ENCODE results near the gene PLAA.

The PLAA gene

DNA sequence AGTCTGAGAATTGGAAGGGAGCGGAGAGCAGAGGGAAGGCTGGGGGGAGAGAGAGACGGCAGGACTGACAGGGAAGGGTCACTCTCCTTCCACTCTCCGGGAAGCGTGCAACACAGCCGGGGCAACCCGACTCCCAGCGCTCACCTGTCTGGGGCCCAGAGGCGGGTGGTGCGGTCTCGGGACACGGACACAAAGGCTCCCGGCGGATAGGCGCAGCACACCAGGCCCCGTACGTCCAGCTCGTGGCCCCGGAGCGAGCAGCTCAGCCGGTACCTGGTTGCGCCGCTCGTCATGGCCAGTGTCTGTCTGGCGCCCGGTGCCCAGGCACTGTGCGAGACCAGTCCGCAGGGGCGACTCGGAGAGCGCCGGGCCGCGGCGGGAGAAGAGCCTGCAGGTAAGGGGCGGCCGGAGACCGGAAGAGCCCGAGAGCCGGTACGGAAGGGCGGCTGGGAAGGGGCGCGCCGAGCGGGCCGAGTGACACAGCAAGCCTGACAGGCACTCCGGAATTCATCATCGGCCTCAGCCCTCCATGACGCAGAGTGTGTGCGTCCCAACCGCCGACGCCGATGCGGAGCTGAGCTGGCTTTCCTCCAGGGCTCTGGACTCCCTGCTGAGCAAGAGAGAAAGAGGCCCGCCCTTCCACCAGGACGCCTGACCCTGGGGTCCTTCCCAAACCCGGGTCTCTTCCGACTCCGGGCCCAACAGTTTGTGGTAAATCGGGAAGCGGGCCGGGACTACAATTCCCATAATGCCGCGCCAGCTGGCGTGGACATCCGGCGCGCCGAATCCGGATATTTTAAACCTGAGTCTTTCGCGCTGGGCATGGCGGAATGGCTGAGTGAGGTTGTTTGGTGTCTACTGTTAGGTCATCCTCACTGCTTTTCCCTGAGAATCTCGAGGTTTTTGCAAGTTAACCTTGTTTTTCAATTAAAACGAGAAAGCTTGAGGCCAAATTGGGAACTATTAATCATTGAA is at the start of gene PLAA:
TSS of gene PLAA (minus strand) at position 490 of the 975 bp plus-strand sequence. CDS start at position 293, 197 bp downstream.
- in situ Hi-C loops (cut with HindIII; ENCODE audit: low sequenced_read_pairs), result no loop called here

DNA sequence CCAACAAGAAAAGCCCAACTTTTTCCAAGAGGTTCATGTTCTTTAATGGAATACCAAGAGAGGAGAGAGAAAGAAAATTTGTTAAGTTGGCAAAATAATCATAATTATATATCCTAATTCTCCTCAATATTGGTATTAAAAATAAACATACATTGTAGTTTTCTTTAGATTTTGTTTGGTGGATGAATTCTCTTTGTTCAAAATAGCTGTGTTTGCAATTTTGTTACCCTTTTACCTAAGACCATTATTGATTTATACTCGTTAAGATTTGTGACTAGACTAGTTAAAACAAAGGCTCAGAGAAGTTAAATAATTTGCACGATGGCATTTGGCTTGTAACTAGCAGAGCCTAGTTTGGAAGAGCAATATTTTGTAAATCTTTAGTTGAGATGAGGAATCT is 48.8 kb upstream of the PLAA start:
- in situ Hi-C loops (cut with HindIII; ENCODE audit: low sequenced_read_pairs), result no loop called here

- in situ Hi-C loops (cut with HindIII; ENCODE audit: low sequenced_read_pairs), result no loop called here
These were observed 36.3 kb upstream of the PLAA start for GRCh38 chr9:26983340-26983739.

GRCh38 chr9:26975728-26976707 is 29.0 kb upstream of the PLAA start:
- in situ Hi-C loops (cut with HindIII; ENCODE audit: low sequenced_read_pairs), result no loop called here

DNA sequence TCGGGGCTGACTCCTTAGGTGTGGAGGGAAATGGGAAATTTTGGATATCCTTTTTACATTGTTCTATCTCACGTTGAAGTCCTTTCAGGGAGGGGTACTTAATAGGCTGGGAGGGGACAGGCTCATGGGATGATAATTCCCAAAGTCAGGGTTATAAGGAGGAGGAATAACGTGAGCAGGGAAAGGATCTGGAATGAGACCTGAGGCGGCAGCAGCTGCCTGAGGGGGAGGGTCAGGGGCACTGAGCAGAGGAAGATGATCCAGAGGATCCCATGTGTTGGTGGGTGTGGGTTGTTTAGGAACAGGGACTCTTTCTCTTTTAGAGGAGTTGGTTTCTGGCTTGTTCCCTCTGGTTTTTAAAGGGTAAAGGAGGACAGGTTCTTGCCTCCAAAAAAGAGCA is 27.9 kb upstream of the PLAA start:
- in situ Hi-C loops (cut with HindIII; ENCODE audit: low sequenced_read_pairs), result no loop called here

DNA sequence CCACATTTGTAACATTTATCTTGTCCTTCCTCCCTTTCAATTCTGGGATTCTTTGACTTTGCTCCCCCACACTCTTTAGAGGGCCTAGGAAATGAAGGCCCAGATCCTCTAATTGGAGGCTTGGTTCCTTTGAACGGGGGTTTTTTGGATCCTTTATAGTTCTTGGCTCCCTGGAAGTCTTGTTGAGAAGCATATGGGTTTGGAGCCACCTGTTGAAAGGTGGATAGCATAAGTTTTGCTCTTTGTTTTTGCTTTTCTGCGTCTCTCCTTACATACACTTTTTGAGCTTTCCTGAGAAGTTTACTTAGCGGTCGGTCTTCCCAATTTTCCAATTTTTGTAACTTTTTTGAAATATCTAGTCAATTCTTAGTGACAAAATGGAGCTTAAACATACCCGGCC is 26.9 kb upstream of the PLAA start:
- in situ Hi-C loops (cut with HindIII; ENCODE audit: low sequenced_read_pairs), result no loop called here

- in situ Hi-C loops (cut with HindIII; ENCODE audit: low sequenced_read_pairs), result no loop called here
These were observed 24.7 kb upstream of the PLAA start for GRCh38 chr9:26971721-26972120.

DNA sequence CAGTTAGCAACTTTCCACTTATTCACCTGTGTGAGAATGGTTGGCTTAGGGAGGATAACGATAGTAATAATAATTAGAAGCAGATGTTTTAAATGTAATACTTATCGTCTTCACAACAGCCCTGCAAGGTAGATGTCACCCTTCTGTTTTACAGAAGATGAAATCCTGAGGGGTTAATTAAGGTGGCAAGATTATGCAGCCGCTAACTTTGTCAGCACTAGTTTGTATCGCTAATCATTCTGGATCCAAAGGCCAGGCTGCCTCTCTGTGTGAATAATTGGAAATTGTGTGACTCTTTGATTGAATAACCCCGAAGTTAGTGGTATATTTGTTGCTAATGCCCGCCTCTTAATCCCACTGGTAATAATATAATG is 9.8 kb upstream of the PLAA start:
- in situ Hi-C loops (cut with HindIII; ENCODE audit: low sequenced_read_pairs), result no loop called here

GRCh38 chr9:26955921-26956859 is 9.1 kb upstream of the PLAA start, which contains the start of gene IFT74:
Gene IFT74 (plus strand): TSS chr9:26956412. CDS start chr9:26961968, 5,556 bp downstream.
- in situ Hi-C loops (cut with HindIII; ENCODE audit: low sequenced_read_pairs), result no loop called here

GRCh38 chr9:26955222-26955903 is 8.3 kb upstream of the PLAA start:
- in situ Hi-C loops (cut with HindIII; ENCODE audit: low sequenced_read_pairs), result no loop called here

GRCh38 chr9:26954050-26954508 is 7.0 kb upstream of the PLAA start:
- in situ Hi-C loops (cut with HindIII; ENCODE audit: low sequenced_read_pairs), result no loop called here

DNA sequence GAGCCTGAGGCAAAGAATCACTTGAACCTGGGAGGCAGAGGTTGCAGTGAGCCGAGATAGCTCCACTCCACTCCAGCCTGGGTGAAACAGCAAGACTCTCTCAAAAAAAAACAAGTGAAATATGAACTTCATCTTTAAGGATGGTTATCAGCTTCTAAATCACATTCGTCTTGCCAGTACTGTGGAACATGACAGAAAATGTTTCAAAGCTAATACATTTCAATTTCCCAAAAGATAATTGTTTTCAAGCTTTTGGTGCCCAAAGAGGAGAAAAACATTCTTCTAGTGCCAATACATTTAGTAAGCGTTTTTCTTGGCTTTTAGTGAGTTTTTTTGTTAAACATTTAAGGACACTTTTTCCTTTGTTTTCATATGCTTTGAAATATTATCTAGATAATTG is 4.8 kb upstream of the PLAA start:
- in situ Hi-C loops (cut with HindIII; ENCODE audit: low sequenced_read_pairs), result no loop called here

- in situ Hi-C loops (cut with HindIII; ENCODE audit: low sequenced_read_pairs), result no loop called here
These were observed 3.5 kb upstream of the PLAA start for GRCh38 chr9:26950521-26950920.

DNA sequence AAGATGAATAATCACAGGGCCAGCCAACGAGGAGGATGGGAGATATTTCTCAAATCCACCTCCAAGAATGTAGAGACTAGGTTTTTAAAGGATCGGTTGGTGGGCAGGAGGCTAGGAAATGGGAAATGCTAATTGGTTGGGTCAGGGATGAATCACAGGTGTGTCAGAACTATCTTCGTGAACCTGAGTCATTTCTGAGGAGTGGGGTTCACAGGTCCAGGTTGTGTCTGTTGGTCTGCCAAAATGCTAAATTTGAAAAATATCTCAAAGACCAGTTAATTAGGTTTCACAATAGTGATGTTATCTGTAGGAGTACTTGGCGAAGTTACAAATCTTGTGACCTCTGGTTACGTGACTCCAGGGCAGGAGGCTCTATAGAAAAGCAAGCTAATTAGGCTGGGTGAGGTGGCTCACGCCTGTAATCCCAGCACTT is 2.6 kb upstream of the PLAA start:
- in situ Hi-C loops (cut with HindIII; ENCODE audit: low sequenced_read_pairs), result no loop called here

GRCh38 chr9:26947736-26948135 is 694 bp upstream of the PLAA start:
- in situ Hi-C loops (cut with HindIII; ENCODE audit: low sequenced_read_pairs), result no loop called here

- in situ Hi-C loops (cut with HindIII; ENCODE audit: low sequenced_read_pairs), result no loop called here
These were observed 1.5 kb downstream of the PLAA start for GRCh38 chr9:26945591-26945990.

GRCh38 chr9:26940779-26941178 is 6.3 kb downstream of the PLAA start:
- in situ Hi-C loops (cut with HindIII; ENCODE audit: low sequenced_read_pairs), result no loop called here

DNA sequence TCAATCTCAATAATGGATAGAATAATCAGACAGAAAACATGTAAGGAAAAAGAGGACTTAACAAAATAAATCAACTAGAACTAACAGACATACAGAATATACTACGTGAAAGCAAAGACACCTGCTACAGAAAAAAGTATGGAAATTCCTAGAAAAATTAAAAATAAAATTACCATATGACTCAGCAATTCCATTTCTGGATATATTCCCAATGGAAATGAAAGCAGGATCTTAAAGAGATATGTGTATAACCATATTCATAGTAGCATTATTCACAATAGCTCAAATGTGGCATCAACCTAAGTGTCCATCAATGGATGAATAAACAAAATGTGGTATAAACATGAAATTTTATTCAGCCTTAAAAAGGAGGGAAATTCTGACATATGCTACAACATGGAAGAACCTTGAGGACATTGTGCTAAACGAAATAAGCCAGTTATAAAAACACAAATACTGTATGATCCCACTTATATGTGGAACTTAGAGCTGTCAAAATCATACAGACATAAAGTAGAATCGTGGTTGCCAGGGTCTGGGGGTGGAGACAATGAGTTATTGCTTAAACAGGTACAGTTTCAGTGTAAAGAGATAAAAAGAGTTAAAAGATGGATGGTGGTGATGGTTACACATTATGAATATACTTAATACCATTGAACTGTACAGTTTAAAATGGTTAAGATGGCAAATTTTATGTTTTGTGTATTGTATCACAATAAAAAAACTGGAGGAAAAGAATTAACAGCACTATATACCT is 6.9 kb downstream of the PLAA start:
- in situ Hi-C loops (cut with HindIII; ENCODE audit: low sequenced_read_pairs), result no loop called here

Data from endothelial cell of hepatic sinusoid (primary cell).